ENCODE data around the gene STXBP6. TPM values are rescaled to one million over a fixed set of nuclear protein-coding genes. Genes with fewer than 3 reads are reported as not detected.

Gene STXBP6
- total and polyA plus RNA-seq, 2 of the 13 experiments (the other 11 are each of a cell fraction or from before 2014, with no cell fraction given) = 35.3 to 42.8 TPM

DNA sequence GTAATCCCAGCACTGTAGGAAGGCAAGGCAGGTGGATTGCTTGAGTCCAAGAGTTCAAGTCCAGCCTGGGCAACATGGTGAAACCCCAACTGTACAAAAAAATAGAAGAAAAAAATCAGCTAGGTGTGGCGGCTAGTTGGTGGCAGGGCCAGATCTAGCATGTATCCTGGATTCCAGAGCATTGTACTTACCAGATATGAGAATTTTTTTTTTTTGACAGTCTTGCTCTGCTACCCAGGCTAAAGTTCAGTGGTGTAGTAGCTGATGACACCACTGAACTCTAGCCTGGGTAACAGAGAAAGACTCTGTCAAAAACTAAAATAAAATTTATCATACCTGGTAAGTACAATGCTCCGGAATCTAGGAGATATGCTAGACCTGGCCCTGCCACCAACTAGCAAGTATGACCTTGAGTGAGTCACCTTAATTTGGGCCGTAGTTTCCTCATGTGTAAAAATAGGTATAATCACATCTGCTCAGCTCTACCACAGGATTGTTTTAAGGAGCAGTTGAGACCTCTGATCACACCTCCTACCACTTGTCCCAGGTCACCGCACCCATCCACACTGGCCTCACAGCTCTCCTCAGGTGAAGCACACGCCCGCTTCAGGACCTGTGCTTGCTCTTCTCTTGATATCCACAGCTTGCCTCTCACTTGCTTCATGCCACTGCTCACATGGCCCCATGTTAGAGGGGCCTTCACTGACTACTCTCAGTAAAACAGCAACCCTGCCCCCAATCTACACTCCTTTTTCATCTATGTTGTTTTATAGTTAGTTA lies 140.2 kb downstream of the STXBP6 start (continued):
- TF ChIP-seq, protein P1, sequence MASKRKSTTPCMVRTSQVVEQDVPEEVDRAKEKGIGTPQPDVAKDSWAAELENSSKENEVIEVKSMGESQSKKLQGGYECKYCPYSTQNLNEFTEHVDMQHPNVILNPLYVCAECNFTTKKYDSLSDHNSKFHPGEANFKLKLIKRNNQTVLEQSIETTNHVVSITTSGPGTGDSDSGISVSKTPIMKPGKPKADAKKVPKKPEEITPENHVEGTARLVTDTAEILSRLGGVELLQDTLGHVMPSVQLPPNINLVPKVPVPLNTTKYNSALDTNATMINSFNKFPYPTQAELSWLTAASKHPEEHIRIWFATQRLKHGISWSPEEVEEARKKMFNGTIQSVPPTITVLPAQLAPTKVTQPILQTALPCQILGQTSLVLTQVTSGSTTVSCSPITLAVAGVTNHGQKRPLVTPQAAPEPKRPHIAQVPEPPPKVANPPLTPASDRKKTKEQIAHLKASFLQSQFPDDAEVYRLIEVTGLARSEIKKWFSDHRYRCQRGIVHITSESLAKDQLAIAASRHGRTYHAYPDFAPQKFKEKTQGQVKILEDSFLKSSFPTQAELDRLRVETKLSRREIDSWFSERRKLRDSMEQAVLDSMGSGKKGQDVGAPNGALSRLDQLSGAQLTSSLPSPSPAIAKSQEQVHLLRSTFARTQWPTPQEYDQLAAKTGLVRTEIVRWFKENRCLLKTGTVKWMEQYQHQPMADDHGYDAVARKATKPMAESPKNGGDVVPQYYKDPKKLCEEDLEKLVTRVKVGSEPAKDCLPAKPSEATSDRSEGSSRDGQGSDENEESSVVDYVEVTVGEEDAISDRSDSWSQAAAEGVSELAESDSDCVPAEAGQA (IDR thresholded peaks at IDR 0.05; ENCODE audit: low read depth) = 0 out of 2 replicates have a peak, but pooled peaks have one; percentile 30
- TF ChIP-seq, protein P1 (CRISPR knock-in tag; IDR thresholded peaks at IDR 0.05; ENCODE audit: borderline replicate concordance) = no peak
- TF ChIP-seq SATB2 (CRISPR knock-in tag; IDR thresholded peaks at IDR 0.05) (no peak), SRF (IDR thresholded peaks at IDR 0.05; ENCODE audit: low read depth, low read length) (no peak), ERF (CRISPR knock-in tag; IDR thresholded peaks at IDR 0.05) (no peak), PPARG (CRISPR knock-in tag; conservative IDR thresholded peaks at IDR 0.05) (0 out of 2 replicates have a peak, but pooled peaks have one; percentile 10), FOSL2 (CRISPR knock-in tag; IDR thresholded peaks at IDR 0.05) (peak; percentile 69), ZFY (CRISPR knock-in tag; IDR thresholded peaks at IDR 0.05) (no peak)
- TF ChIP-seq, protein P2, sequence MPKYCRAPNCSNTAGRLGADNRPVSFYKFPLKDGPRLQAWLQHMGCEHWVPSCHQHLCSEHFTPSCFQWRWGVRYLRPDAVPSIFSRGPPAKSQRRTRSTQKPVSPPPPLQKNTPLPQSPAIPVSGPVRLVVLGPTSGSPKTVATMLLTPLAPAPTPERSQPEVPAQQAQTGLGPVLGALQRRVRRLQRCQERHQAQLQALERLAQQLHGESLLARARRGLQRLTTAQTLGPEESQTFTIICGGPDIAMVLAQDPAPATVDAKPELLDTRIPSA (CRISPR knock-in tag; IDR thresholded peaks at IDR 0.05; ENCODE audit: borderline replicate concordance) = no peak
- TF ChIP-seq, protein P3, sequence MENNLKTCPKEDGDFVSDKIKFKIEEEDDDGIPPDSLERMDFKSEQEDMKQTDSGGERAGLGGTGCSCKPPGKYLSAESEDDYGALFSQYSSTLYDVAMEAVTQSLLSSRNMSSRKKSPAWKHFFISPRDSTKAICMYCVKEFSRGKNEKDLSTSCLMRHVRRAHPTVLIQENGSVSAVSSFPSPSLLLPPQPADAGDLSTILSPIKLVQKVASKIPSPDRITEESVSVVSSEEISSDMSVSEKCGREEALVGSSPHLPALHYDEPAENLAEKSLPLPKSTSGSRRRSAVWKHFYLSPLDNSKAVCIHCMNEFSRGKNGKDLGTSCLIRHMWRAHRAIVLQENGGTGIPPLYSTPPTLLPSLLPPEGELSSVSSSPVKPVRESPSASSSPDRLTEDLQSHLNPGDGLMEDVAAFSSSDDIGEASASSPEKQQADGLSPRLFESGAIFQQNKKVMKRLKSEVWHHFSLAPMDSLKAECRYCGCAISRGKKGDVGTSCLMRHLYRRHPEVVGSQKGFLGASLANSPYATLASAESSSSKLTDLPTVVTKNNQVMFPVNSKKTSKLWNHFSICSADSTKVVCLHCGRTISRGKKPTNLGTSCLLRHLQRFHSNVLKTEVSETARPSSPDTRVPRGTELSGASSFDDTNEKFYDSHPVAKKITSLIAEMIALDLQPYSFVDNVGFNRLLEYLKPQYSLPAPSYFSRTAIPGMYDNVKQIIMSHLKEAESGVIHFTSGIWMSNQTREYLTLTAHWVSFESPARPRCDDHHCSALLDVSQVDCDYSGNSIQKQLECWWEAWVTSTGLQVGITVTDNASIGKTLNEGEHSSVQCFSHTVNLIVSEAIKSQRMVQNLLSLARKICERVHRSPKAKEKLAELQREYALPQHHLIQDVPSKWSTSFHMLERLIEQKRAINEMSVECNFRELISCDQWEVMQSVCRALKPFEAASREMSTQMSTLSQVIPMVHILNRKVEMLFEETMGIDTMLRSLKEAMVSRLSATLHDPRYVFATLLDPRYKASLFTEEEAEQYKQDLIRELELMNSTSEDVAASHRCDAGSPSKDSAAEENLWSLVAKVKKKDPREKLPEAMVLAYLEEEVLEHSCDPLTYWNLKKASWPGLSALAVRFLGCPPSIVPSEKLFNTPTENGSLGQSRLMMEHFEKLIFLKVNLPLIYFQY (CRISPR knock-in tag; IDR thresholded peaks at IDR 0.05; ENCODE audit: borderline replicate concordance) = no peak
- TF ChIP-seq, protein P4, sequence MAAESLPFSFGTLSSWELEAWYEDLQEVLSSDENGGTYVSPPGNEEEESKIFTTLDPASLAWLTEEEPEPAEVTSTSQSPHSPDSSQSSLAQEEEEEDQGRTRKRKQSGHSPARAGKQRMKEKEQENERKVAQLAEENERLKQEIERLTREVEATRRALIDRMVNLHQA (CRISPR knock-in tag; IDR thresholded peaks at IDR 0.05) = no peak
- TF ChIP-seq, protein P5, sequence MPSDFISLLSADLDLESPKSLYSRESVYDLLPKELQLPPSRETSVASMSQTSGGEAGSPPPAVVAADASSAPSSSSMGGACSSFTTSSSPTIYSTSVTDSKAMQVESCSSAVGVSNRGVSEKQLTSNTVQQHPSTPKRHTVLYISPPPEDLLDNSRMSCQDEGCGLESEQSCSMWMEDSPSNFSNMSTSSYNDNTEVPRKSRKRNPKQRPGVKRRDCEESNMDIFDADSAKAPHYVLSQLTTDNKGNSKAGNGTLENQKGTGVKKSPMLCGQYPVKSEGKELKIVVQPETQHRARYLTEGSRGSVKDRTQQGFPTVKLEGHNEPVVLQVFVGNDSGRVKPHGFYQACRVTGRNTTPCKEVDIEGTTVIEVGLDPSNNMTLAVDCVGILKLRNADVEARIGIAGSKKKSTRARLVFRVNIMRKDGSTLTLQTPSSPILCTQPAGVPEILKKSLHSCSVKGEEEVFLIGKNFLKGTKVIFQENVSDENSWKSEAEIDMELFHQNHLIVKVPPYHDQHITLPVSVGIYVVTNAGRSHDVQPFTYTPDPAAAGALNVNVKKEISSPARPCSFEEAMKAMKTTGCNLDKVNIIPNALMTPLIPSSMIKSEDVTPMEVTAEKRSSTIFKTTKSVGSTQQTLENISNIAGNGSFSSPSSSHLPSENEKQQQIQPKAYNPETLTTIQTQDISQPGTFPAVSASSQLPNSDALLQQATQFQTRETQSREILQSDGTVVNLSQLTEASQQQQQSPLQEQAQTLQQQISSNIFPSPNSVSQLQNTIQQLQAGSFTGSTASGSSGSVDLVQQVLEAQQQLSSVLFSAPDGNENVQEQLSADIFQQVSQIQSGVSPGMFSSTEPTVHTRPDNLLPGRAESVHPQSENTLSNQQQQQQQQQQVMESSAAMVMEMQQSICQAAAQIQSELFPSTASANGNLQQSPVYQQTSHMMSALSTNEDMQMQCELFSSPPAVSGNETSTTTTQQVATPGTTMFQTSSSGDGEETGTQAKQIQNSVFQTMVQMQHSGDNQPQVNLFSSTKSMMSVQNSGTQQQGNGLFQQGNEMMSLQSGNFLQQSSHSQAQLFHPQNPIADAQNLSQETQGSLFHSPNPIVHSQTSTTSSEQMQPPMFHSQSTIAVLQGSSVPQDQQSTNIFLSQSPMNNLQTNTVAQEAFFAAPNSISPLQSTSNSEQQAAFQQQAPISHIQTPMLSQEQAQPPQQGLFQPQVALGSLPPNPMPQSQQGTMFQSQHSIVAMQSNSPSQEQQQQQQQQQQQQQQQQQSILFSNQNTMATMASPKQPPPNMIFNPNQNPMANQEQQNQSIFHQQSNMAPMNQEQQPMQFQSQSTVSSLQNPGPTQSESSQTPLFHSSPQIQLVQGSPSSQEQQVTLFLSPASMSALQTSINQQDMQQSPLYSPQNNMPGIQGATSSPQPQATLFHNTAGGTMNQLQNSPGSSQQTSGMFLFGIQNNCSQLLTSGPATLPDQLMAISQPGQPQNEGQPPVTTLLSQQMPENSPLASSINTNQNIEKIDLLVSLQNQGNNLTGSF (CRISPR knock-in tag; IDR thresholded peaks at IDR 0.05) = no peak

All from HepG2 (cell line).